Epithelial cell of proximal tubule (primary cell): ENCODE data around the gene UTRN. TPM values are rescaled to one million over a fixed set of nuclear protein-coding genes. Genes with fewer than 3 reads are reported as not detected.

ENCODE experiments used
- DNase-seq: peaks from one replicate; pipeline ENCODE4 v3.0.0-alpha.2; 2011; ENCODE audit warnings: low read depth
- H3K4me3 ChIP-seq: 2 replicates; pipeline ENCODE4 v1.5.1; 2011; ENCODE audit warnings: low read depth, mild to moderate bottlenecking, low read length
- total RNA-seq: library from RNA; depleted of rRNA; stranded (reverse); fragments of >200 nt; gene quantifications from 2 replicates; pipeline ENCODE4 v1.2.3, GENCODE V29; 2015
- TF ChIP-seq, protein P1 (sequence below): conservative IDR thresholded peaks from 2 replicates; pipeline ENCODE4 v1.5.1; 2012; ENCODE audit warnings: low read depth, mild to moderate bottlenecking, low read length

The UTRN gene
- total RNA-seq, 1 donor from 2014 or later: 34.4 TPM

DNA sequence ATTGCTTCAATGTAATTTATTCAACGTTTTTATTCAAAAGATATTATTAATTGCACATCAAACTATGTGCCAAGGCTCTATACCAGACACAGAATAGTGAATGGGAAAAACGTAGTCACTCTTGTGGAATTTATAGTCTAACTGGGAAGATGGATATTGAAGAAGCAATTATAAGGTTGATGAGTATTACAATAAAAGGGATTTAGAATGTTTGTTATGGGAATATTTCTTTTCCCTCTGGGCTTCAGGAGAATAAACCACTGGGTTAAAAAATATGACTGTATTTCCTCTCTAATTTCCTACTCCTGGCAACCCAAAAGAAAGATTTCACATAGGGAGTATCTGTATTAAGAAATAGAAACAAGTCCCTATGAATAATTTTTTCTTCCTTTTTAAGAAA, 25.1 kb upstream of the UTRN start:
- DNase-seq: no peak
- TF ChIP-seq, protein P1, sequence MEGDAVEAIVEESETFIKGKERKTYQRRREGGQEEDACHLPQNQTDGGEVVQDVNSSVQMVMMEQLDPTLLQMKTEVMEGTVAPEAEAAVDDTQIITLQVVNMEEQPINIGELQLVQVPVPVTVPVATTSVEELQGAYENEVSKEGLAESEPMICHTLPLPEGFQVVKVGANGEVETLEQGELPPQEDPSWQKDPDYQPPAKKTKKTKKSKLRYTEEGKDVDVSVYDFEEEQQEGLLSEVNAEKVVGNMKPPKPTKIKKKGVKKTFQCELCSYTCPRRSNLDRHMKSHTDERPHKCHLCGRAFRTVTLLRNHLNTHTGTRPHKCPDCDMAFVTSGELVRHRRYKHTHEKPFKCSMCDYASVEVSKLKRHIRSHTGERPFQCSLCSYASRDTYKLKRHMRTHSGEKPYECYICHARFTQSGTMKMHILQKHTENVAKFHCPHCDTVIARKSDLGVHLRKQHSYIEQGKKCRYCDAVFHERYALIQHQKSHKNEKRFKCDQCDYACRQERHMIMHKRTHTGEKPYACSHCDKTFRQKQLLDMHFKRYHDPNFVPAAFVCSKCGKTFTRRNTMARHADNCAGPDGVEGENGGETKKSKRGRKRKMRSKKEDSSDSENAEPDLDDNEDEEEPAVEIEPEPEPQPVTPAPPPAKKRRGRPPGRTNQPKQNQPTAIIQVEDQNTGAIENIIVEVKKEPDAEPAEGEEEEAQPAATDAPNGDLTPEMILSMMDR: no peak
- no peak overlapping the region for H3K4me3 ChIP-seq

GRCh38 chr6:144262470-144263369, 22.4 kb upstream of the UTRN start:
- H3K4me3 ChIP-seq: no peak overlapping the region
- TF ChIP-seq, protein P1: no peak
- DNase-seq: no peak

DNA sequence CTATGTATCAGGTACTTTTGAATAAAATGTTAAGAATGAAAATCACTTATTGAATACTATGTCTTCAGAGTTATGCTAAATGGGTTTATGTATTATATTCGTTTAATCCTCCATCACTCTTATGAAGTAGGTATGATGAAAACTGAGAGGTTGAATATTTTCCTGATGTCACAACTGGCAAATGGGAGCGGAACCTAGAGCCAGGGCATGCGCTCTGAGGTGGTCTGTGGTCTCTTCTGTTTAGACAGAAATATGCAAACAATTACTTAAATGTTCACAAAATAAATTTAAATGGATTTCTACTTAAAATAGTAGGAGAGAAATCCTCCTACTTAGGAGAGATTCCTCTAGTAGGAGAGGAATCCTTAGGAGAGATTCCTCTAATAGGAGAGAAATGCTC, 21.3 kb upstream of the UTRN start:
- TF ChIP-seq, protein P1: no peak

DNA sequence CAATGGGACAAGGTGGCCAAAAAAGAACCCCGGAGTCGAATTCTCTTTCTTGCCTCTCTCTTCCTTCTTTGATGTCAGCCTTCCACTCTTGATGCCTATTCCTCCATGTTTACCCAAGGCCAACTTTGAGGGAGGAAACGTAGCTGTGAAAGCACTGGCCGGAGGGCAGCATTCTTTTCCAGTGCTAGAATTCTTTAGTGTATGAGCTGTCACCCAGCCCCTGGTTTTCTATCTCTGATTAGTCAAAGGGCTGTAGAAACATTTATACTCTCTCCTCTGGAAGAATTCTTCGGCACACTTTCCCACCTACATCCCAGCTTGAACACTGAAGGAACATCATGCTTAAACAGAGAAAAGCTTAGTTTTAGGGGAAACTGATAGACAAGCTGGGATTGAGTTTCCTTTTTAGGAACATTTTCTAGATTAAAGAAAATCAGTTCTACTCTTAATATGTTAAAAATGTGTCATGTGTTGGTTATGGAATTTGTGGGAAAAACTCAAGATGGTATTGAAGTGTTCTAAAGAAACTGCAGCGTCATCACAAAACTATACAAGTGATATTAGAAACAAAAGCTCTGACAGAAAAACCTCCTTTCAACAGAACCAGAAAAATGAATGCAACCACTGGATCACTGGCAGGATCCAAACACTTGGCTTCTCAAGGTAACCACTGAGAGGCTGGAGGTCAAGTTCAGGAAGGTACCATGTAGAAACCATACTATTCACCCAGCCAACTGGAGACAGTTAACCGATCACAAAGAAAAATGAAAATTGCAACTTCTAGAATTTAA, 20.7 kb upstream of the UTRN start:
- H3K4me3 ChIP-seq: no peak overlapping the region
- DNase-seq: peak; percentile 87
- TF ChIP-seq, protein P1: no peak

More for the DNA sequence above, 21.3 kb upstream of the UTRN start:
- H3K4me3 ChIP-seq: no peak overlapping the region
- no peak for DNase-seq

- no peak overlapping the region for H3K4me3 ChIP-seq
- no peak for DNase-seq
- TF ChIP-seq, protein P1: no peak
Observed at GRCh38 chr6:144265061-144265357, 20.1 kb upstream of the UTRN start.

GRCh38 chr6:144265390-144265789, 19.7 kb upstream of the UTRN start:
- H3K4me3 ChIP-seq: no peak overlapping the region
- DNase-seq: no peak
- TF ChIP-seq, protein P1: no peak
